8988T (cell line): Measurements from ENCODE around the gene LRRIQ1.

Source experiments
- DNase-seq: peaks from one replicate; pipeline ENCODE4 v3.0.0; 2011

LRRIQ1 gene

GRCh38 chr12:85058339-85058738 is 22.2 kb downstream of the LRRIQ1 start:
- no peak for DNase-seq

DNA sequence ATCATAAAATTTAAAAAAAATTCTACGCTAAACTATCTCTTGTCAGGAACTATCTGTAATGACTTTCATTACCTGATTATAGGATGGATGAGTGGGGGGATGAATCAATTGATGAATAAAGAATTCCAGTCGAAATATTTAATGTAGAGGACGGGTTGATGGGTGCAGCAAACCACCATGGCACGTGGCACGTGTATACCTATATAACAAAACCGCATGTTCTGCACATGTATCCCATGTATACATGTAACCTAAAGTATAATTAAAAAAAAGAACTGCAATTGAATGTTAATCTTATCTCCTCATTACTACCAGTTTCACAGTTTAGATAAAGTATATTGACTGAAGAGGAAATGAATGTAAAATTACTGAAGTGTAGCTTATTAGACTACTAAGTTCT is 23.4 kb downstream of the LRRIQ1 start:
- DNase-seq: no peak

DNA sequence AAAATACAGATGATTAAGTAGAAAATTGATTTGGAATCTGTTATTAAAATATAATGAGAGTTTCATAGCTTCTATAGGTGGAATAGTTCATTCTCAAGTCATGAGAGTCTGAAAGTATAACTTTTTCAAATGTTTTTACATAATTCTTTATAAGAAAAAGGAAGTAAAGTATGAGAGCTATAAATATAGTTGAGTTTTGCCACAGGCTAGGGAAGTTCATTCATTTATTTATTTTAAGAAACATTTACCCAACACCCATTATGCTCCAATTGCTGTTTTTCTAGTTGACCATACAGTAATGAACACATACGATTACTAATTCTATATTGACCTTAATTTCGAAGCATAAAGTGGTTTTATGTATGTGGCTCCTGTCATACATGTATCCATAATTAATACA is 24.8 kb downstream of the LRRIQ1 start:
- no peak for DNase-seq

DNA sequence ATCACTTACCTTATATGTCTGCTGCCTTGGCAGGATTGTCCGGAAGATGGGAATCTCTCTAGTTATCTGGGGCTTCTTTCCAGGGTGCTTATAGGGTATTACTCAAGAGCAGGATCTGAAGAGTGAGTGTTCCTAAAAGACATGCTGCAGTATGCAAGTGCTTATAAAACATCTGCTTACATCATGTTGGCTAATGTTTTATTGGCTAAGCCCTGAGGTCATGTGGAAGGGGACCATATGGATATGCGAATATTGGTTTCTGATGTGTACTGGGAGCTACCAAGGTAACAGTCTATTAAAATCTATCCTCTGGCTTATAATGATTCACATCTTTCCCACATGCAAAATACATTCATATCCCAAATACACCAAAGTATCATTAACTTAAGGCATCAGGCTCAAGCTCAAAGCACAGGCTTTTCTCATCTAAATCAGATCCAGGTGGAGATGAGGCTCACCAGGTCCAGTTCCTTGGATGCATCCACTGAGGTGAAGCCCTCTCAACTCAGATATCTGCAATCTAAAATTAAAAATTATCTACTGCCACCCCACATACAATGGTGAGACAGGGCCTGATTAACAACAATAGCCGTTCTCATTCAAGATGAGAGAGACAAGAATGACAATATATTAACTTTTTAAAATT is 29.8 kb downstream of the LRRIQ1 start:
- no peak for DNase-seq

DNA sequence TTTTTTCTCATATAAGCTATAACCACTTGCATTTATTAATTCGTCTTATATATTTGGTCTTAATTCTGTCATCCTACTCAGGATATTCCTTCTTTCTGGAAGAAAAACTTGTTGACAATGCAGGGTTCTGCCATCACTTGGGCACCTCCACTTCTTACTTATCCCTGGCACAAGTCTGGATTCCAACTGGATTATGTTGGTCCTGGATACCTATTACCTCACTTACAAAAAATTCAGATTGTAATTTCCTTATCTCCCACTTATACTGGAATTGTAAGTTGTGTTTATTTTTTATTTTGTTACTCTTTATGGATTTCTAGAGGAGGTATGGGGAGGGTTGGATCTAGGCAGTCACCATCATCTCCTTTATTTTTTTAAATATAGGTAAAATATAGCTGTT is 36.7 kb downstream of the LRRIQ1 start:
- DNase-seq: no peak

GRCh38 chr12:85076688-85077430 is 40.7 kb downstream of the LRRIQ1 start:
- peak; percentile 27 for DNase-seq

DNA sequence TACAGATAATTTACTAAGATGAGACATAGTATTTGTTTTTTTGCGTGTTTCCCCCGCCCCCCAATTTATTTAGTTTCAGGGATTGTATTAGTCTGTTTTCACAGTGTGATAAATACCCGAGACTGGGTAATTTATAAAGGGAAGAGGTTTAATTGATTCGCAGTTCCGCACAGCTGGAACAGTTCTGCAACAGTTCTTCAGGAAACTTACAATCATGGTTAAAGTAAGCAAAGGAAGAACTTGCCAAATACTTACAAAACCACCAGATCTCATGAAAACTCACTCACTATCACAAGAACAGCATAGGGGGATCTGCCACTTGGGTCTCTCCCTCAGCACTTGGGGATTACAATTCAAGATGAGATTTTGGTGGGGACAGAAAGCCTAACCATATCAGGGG is 48.9 kb downstream of the LRRIQ1 start:
- DNase-seq: no peak

- DNase-seq: no peak
Measured at GRCh38 chr12:85089792-85090191, 53.6 kb downstream of the LRRIQ1 start.

DNA sequence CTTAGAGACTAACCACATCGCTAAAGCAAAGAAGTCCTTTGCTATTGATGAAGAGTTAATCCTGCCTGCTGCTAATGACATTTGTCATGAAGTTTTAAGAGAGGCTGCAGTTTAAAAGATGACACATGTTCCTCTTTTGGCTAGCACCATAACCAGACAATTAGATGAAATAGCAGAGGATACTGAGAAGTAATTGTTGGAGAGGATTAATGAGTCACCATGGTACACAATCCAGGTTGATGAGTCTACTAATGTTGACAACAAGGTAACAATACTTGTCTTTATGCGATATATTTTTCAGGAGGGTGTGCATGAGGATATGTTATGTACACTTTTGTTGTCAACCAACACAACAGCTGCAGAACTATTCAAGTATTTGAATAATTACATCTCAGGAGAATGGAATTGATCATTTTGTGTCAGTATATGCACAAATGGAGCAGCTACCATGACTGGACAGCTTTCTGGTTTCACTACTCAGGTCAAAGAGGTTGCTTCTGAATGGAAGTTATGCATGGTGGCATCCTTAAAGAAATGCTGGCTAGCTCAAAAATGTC is 56.7 kb downstream of the LRRIQ1 start:
- no peak for DNase-seq

GRCh38 chr12:85095501-85095900 is 59.4 kb downstream of the LRRIQ1 start:
- no peak for DNase-seq

- DNase-seq: no peak
Measured at GRCh38 chr12:85130646-85131045, 94.5 kb downstream of the LRRIQ1 start.

GRCh38 chr12:85138833-85139232 is 102.7 kb downstream of the LRRIQ1 start:
- DNase-seq: no peak

DNA sequence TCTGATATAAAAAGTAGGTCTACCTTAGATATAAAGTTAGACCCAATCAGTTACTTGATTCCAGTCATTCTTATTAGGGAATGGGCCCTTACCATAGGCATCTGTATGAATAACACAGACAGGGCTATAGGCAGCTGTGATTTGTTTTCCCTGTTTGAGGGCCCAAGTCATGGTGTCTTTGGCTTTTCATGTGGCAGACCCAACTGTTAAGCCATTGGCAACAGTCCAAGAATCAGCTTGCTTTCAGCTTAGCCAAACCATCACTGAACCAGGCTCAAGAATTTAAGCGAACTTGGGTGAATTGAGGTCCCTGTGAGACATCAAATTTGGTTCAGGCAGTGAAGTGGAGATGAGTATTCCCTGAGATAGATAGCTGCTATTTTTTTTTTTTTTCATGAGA is 111.2 kb downstream of the LRRIQ1 start:
- no peak for DNase-seq

- DNase-seq: no peak
Measured at GRCh38 chr12:85152311-85152729, 116.2 kb downstream of the LRRIQ1 start.

DNA sequence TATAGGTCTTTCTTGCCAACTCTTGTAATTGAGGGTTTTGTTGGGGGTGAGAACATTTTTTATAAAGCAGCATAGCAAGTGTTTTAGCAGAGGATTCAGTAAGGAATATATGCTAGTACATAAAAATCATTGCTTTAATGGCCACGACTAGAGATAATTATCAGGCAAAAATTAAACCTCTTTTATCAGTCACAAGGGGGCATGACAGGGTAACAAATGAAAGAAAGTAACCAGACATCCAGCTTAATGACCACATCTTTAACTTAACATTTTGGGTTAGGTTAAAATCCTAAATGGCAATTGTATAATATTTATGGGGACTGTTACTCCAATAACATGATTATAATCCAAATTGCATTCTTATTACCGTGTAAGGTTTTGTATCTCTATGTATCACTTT is 119.6 kb downstream of the LRRIQ1 start:
- no peak for DNase-seq

- no peak for DNase-seq
Measured at GRCh38 chr12:85156569-85156968, 120.4 kb downstream of the LRRIQ1 start.

GRCh38 chr12:85157035-85157603 is 121.0 kb downstream of the LRRIQ1 start:
- DNase-seq: no peak

- DNase-seq: no peak
Measured at GRCh38 chr12:85163752-85164321, 127.7 kb downstream of the LRRIQ1 start.

GRCh38 chr12:85179680-85180270 is 143.6 kb downstream of the LRRIQ1 start:
- no peak for DNase-seq

GRCh38 chr12:85182699-85183098 is 146.5 kb downstream of the LRRIQ1 start:
- DNase-seq: no peak

DNA sequence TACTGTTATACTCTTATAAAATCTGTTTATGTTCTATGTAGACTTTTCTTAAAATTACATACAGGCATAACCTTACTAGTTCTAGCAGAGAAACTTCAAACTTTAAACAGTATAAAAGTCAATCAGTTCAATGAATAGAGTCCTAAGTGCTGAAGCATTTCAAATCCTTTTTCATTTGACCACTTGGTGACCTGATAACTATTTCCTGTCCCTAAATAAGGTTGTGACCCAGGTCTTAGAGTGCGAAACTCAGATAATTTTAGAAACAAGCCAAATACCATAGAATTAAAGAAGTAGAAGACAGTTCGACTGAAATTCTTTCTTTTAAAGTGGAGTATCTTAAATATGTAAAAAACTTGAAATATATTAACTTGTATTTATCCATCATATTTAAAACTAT is 147.7 kb downstream of the LRRIQ1 start:
- DNase-seq: no peak

- no peak for DNase-seq
Measured at GRCh38 chr12:85186236-85186635, 150.1 kb downstream of the LRRIQ1 start.

DNA sequence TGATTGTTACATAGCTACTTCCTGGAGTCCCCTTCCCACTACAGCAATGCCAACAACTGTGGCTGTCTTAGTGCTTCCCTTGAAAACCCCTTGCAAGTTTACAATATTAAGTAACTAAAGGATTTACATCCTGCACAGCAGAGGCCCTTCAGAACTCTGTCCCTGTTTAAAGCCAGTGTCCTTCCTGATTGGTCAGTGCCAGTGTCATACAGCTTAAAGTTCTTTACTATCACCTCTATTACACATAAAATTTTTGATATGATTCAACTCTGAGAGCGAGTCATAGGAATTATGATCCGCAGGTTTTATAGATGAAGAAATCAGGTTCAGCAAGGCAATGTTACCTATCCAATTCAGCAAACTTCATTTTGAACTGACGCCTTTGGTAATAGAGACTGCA is 152.5 kb downstream of the LRRIQ1 start:
- no peak for DNase-seq
